GM20431 (cell line): Measurements from ENCODE around the gene OTUB2.
"Not testable (repeated sequence)": the region's sequence is repeated elsewhere in the genome, so short reads cannot be mapped to it uniquely, and the experiment has no call there.

ENCODE experiments used
- in situ Hi-C: fragments of 300-500 bp; cut with MseI, MboI; formaldehyde crosslinking; loops from one replicate; pipeline ENCODE4 v1.15.0; 2020; ENCODE audit warnings: low sequenced_read_pairs; ENCODE audit not compliant: unreplicated experiment

Gene OTUB2

GRCh38 chr14:94050231-94050880 is 24.2 kb downstream of the OTUB2 start:
- in situ Hi-C loops = loop anchor here (10.0 kb wide), 1 partner anchor 84 kb away; no protein-coding TSS in a partner anchor

DNA sequence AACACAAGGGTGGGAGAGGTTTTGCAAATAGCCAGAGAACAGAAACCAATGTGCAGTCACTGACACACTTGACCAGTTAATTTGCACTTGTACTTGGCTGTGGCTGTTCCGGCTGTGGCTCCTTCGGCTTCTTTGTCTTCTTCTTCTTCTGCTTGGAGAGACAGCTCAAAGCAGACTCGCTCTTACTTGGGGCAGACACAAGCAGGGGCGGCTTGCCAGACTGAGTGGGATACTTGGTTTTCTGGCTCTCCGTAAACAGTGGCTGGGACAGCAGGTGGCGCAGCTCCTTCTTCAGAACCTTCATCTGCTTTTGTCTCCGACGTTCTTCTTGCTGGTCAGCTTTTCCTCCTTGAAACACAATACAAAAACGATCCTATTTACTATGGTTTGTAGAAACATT is 25.0 kb downstream of the OTUB2 start:
- in situ Hi-C loops = loop anchor here (10.0 kb wide), 1 partner anchor 84 kb away; no protein-coding TSS in a partner anchor

DNA sequence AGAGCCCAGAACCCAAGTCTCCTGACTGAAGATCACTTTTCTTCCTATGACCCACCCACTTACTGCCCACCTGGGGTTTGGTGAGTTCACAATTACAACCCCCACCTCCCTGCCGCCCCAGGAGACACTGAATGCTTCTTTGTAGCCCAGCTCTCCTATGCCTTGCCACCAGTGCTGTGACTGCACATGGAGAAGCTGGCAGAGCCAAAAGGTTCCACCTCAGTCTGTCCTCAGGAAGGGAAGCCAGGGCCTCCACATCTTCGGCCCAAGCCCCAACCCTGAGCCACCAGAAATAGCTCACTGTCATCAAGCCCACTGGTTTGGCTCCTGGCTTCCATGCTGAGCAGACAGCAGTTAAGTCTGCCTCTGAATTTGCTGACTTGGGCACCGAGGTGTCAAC is 25.6 kb downstream of the OTUB2 start:
- in situ Hi-C loops = loop anchor here (10.0 kb wide), 1 partner anchor 83 kb away; no protein-coding TSS in a partner anchor

DNA sequence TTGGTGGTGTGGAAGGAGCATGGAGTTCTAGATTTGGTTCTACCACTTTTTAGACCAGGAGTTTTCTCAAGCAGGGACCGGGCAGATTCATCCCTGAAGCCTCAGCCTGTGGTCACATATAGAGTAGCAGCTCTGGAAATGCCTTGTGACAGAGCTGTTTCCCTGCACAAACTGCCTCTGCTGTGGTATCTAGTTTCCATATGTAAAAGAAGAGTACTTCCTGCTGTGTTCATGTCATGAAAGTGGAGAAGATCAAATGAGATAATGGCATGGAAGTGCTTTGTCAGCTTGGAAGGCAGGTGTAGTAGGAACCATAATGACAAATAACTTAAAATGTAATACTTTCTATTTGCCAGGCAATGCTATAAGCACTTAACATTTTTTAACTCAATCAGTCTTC is 26.1 kb downstream of the OTUB2 start:
- in situ Hi-C loops = loop anchor here (10.0 kb wide), 1 partner anchor 83 kb away; no protein-coding TSS in a partner anchor

DNA sequence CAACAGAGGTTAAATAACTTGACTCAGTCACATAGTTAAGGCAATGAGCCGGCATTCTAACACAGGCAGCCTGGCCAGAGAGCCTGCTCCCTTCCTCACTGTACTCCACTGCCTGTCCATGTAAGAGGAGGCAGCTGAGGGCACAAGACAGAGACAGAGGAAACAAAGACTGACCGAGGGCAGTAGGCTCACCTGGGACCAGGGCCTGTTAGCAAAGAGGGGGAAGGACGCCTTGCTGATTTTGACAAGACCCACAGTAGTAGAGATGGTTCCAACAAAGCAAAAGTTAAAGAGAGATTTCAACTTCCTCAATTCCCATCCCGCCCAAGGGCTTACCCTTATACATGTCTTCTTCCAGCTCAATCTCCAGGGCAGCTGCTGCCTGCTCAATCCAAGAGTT is 26.5 kb downstream of the OTUB2 start:
- in situ Hi-C loops = loop anchor here (10.0 kb wide), 1 partner anchor 82 kb away; no protein-coding TSS in a partner anchor

DNA sequence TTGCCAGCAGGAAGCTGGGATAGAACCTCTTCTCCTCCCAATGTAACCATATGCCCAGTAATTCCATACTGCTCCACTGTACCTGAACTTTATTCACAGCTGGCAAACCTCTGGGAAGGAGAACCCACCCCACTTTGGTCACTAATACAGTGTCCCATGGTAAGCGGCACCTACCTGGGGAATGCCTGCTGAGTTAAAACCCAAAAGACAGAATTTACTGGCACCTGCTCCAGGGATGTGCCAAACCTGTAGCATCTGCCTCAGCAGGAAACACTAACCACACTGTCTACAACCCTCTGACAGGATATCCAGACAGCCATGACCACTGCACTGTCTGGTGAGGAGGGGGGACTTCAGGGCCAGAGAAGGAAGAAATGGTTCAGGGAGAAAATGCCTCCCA is 28.3 kb downstream of the OTUB2 start:
- in situ Hi-C loops = loop anchor here (10.0 kb wide), 1 partner anchor 80 kb away; no protein-coding TSS in a partner anchor

- in situ Hi-C loops = loop anchor here (10.0 kb wide), 1 partner anchor 80 kb away; no protein-coding TSS in a partner anchor
These were observed 28.8 kb downstream of the OTUB2 start for GRCh38 chr14:94054936-94055335.

DNA sequence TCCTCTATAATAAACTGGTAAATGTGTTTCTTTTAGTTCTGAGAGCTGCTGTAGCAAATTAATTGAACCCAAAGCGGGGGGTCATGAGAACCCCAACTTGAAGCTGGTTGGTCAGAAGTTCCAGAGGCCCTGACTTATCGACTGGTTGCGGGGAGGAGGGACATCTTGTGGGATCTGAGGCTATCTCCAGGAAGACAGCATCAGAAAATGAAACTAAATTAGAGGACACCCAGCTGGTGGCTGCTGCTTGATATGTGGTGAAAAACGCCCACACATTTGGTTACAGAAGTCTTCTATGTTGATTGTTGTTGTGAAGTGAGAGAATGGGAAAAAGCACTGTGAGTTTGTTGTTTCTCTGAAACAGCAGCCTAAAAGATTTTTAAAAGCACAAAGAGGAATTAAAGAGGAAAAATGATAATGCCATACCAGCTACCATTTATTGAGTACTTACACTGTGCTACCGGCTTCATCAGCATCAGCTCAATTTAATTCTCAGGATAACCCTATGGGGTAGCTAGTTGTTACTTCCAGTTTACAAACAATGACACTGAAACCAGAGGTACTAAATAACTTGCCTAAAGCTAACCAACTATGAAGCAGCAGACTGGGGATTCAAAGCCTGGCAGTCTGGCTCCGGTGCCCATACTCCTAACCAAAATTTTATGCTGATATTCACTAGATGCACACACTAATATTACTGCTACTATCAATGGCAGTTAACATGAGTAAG is 30.6 kb downstream of the OTUB2 start:
- in situ Hi-C loops = loop anchor here (10.0 kb wide), 1 partner anchor 78 kb away; no protein-coding TSS in a partner anchor

GRCh38 chr14:94058128-94058673 is 32.1 kb downstream of the OTUB2 start:
- in situ Hi-C loops = loop anchor here (10.0 kb wide), 1 partner anchor 77 kb away; no protein-coding TSS in a partner anchor

- in situ Hi-C loops = loop anchor here (10.0 kb wide), 1 partner anchor 76 kb away; no protein-coding TSS in a partner anchor
These were observed 32.6 kb downstream of the OTUB2 start for GRCh38 chr14:94058674-94059138.

GRCh38 chr14:94059998-94060397 is 33.9 kb downstream of the OTUB2 start:
- in situ Hi-C loops = loop anchor here (10.0 kb wide), 1 partner anchor 75 kb away; no protein-coding TSS in a partner anchor

- in situ Hi-C loops = no loop called here
These were observed 36.3 kb downstream of the OTUB2 start for GRCh38 chr14:94062344-94062940.

DNA sequence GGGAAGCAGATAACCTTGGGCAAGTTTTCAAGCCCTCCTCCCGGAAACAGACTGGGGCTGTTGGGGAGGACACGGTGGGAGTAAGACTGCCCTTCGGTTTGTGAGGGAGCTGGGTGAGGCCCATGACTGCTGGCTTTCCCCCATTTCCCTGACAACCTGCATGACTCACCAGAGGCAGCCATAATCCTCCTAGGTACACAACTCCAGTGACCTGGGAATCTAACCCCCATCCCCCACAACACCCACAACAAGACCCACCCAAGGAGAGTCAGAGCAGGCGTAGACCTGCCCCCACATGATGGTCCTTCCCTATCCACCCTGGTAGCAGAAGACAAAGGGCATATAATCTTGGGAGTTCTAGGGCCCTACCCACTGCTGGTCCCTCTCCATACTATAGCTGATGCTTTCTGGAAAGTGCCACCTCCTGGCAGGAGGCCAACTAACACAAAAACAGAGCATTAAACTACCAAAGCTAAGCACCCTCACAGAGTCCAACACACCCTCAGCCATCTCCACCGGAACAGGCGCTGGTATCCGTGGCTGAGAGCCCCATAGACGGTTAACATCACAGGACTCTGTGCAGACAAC is 40.0 kb downstream of the OTUB2 start:
- in situ Hi-C loops = no loop called here

- in situ Hi-C loops = not testable (repeated sequence)
These were observed 45.9 kb downstream of the OTUB2 start for GRCh38 chr14:94072076-94072475.

DNA sequence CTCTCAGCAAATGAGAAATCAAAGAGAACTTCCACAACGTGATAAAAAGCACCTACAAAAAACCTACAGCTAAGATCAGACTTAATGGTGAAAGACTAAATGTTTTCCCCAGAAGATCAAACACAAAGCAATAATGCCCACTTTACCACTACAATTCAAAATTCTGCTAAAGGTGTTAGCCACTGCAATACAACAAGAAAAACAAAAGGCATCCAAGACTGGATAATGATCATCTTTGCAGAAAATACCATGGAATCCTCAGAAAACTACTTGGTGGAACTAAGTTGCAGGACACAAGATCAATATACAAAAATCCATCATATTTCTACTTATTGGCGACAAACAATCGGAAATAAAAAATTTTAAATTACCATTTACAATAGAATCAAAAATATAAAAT is 48.4 kb downstream of the OTUB2 start:
- in situ Hi-C loops = no loop called here

- in situ Hi-C loops = no loop called here
These were observed 48.9 kb downstream of the OTUB2 start for GRCh38 chr14:94075008-94075407.

DNA sequence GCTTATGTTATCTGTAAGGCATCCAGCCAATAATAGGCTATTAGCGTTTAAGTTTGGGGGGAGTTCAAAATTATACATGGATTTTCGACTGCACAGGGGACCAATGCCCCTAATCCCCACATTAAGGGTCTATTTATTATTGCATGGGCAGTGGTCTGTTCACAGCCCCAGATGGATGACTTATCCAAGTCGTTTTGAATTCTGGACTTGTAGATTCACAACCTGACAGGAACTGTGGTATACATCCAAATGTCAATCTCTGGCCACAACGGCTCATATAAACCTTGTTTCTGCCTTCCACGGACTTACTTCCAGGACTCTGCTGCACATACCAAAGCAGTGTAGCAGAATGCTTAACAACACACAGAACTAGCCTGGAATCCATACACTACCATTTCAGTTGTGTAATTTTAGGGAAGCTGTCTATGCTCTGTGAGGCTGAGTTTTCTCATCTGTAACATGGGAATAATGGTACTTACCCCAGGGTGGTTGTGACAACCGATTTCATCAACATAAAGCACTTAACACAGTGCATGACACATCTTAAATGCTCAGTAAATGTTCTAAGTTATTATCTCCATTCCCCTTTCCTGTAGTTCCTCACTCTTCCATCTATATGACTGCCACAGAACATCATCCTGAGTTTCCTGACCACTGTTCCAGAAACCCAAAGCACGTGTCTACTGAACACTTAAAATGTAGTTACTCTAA is 51.1 kb downstream of the OTUB2 start:
- in situ Hi-C loops = no loop called here

DNA sequence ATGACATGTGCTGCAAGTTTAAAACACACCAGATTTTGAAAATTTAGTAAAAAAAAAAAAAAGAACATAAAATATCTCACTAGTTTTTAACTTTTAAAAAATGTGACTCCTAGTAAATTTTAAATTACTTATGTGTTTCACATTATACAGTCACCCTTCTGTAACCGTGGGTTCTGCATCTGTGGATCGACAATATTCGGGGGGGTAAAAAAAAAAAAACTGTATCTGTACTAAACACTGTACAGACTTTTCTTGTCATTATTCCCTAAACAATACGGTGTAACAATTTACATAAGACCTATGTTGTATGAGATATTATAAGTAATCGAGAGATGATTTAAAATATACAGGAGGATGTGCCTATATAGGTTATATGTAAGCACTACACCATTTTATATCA is 51.7 kb downstream of the OTUB2 start:
- in situ Hi-C loops = no loop called here

DNA sequence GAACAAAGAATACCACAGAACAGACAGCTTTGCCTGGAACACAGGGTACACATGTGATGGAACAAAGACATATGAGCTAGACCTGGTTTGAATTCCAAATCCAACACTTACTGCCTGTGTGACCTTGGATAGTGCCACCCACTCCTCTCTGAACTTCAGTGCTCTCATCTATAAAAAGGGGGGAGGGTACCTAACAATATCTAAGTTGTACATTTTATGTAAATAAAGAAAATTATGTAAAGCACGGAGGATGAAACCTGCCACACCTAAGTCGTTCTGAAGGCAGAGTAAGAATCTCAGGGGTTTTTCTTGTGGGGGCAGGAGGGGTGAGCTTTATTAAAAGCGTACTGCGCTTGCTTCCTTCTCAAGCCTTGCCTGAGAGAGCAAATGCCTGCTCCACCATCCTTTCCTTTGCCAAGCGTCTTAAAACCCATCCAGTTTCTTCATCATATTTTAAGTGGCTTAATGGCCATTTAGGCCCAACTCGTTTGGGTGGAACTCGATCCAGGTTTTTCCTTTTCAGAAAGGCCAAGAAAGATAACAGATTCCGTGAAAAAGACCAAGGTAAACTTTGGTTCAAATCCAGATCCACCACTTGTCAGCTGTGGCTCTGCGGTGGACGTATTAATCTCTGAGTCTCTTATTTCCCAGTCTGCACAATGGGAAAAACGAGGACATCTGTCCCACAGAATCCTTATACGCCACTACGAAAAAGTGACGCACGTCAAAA is 53.9 kb downstream of the OTUB2 start:
- in situ Hi-C loops = no loop called here
